DOHH2 (cell line): Measurements from ENCODE around the gene CAPG.

Experiments
- CTCF ChIP-seq: fragments of 200-600 bp; sonication (generic); IDR thresholded peaks from one replicate; pipeline ENCODE4 v1.5.1; 2014; ENCODE audit warnings: antibody characterized with exemption, mild to moderate bottlenecking, low read depth, low read length; ENCODE audit not compliant: poor library complexity, severe bottlenecking
- EZH2phosphoT487 ChIP-seq: fragments of 200-600 bp; sonication (generic); IDR thresholded peaks from 2 replicates; pipeline ENCODE4 v1.6.1; 2017; ENCODE audit warnings: borderline replicate concordance, mild to moderate bottlenecking, antibody characterized with exemption, low read length, moderate library complexity, mixed read lengths

- TF ChIP-seq CTCF (no peak), EZH2phosphoT487 (no peak)
These were observed 15.4 kb upstream of the CAPG start for GRCh38 chr2:85425588-85425987.
